ENCODE results near the gene TRAF6. TPM values are rescaled to one million over a fixed set of nuclear protein-coding genes. Genes with fewer than 3 reads are reported as not detected.

TRAF6 gene
- total and polyA plus RNA-seq, 2 of the 13 experiments (the other 11 are each of a cell fraction or from before 2014, with no cell fraction given), result 3.3 to 5.9 TPM

- TF ChIP-seq ZNF768 (CRISPR knock-in tag; IDR thresholded peaks at IDR 0.05) (no peak), HNRNPH1 (optimal IDR thresholded peaks at IDR 0.05; ENCODE audit: low read depth, low read length) (no peak), ZSCAN30 (CRISPR knock-in tag; IDR thresholded peaks at IDR 0.05) (no peak), SMARCE1 (IDR thresholded peaks at IDR 0.05; ENCODE audit: borderline replicate concordance) (no peak), TFAP4 (IDR thresholded peaks at IDR 0.05; ENCODE audit: borderline replicate concordance, low read depth) (peak; percentile 90), ZNF18 (CRISPR knock-in tag; IDR thresholded peaks at IDR 0.05; ENCODE audit: insufficient replicate concordance) (no peak), ZNF841 (CRISPR knock-in tag; IDR thresholded peaks at IDR 0.05; ENCODE audit: borderline replicate concordance) (no peak), STAG1 (CRISPR knock-in tag; IDR thresholded peaks at IDR 0.05) (peak; percentile 57), SMC3 (IDR thresholded peaks at IDR 0.05; ENCODE audit: low read length) (peak; percentile 27; the same call in 1 of the 2 replicates)
These were observed 30.9 kb upstream of the TRAF6 start (continued) for GRCh38 chr11:36540998-36541397.

GRCh38 chr11:36534276-36534840 lies 24.3 kb upstream of the TRAF6 start:
- intact Hi-C loops (cut with micrococcal nuclease; ENCODE audit: unreplicated experiment) (no loop called here), in situ Hi-C loops (cut with HindIII; ENCODE audit: extremely low pct_ligation_motif_present, low pct_unique_long_range_greater_than_20kb) (no loop called here)
- H3K9me3 ChIP-seq (ENCODE audit: low read length), result no peaks in the 10 kb centered on the region
- no peak overlapping the region for H2AFZ ChIP-seq (ENCODE audit: low read length)
- no peaks in the 10 kb centered on the region for H3K4me1 ChIP-seq (ENCODE audit: insufficient read depth, low read length)
- H3K4me2 ChIP-seq (ENCODE audit: low read depth, low read length), result no peak overlapping the region
- H4K20me1 ChIP-seq (ENCODE audit: insufficient read depth, low read length), result no peaks in the 10 kb centered on the region
- no peak for TF ChIP-seq SP140L (CRISPR knock-in tag; IDR thresholded peaks at IDR 0.05; ENCODE audit: borderline replicate concordance)
- 0 out of 2 replicates have a peak, but pooled peaks have one; percentile 21 for TF ChIP-seq USF2 (IDR thresholded peaks at IDR 0.05; ENCODE audit: low read depth, low read length)
- no peak for TF ChIP-seq USF2 (CRISPR knock-in tag; IDR thresholded peaks at IDR 0.05; ENCODE audit: borderline replicate concordance)
- CTCF ChIA-PET (ENCODE audit: low intra/inter-chr PET ratio, low total read pairs), result no interaction called here
- H3K27me3 ChIP-seq (ENCODE audit: control insufficient read depth in 1 of 2, insufficient read depth in 2 of 2, low read length in 2 of 2), result no peaks in the 10 kb centered on the region; a peak in 1 of 5 replicates
- no peak for DNase-seq (ENCODE audit: low spot score)
- no peak overlapping the region for H3K9ac ChIP-seq (ENCODE audit: insufficient read depth, low read depth, low read length)
- POLR2A ChIA-PET, result no interaction called here
- no peak for FAIRE-seq
- no peaks in the 10 kb centered on the region for H3K36me3 ChIP-seq (replicated peaks in 1 of 2; ENCODE audit: control insufficient read depth in 1 of 2, insufficient read depth in 2 of 2, low read length in 2 of 2)
- under 1% methylated on average over 3 of the region's 3 CpGs for WGBS (ENCODE audit: low lambda C conversion rate)
- no peak overlapping the region for H3K4me3 ChIP-seq (replicated peaks in 1 of 3; ENCODE audit: insufficient read depth in 1 of 3, low read depth in 2 of 3, low read length in 3 of 3)
- BruUV-seq (replicated peaks), result no TSS peak
- H3K79me2 ChIP-seq (ENCODE audit: insufficient read depth, low read length), result no peaks in the 10 kb centered on the region
- no peak for ATAC-seq
- H3K27ac ChIP-seq (ENCODE audit: extremely low read length, insufficient read depth, low read length), result no peak overlapping the region

Measured in HepG2 (cell line).